ENCODE results near the gene ADAMTS18. TPM values are rescaled to one million over a fixed set of nuclear protein-coding genes. Genes with fewer than 3 reads are reported as not detected.
"Not testable (repeated sequence)": the region's sequence is repeated elsewhere in the genome, so short reads cannot be mapped to it uniquely, and the experiment has no call there.

Gene ADAMTS18
- total and polyA plus RNA-seq, 8 donors: 0.18 to 4.6 (median 3.6) TPM; not detected in 1

GRCh38 chr16:77246150-77246549, 188.7 kb downstream of the ADAMTS18 start:
- no peaks in the 10 kb centered on the region for H3K4me1 ChIP-seq
- intact Hi-C loops (cut with DNase I): no loop called here
- H3K4me3 ChIP-seq: no peak overlapping the region
- DNase-seq (peak in 2 of 4 donors; percentile 6 to 28), ATAC-seq (no peak)
- TF ChIP-seq CTCF (IDR thresholded peaks at IDR 0.05): no peak
- no peak overlapping the region for H3K27ac ChIP-seq
- H3K36me3 ChIP-seq: no peaks in the 10 kb centered on the region
- no peaks in the 10 kb centered on the region for H3K9me3 ChIP-seq
- H3K27me3 ChIP-seq: no peaks in the 10 kb centered on the region

DNA sequence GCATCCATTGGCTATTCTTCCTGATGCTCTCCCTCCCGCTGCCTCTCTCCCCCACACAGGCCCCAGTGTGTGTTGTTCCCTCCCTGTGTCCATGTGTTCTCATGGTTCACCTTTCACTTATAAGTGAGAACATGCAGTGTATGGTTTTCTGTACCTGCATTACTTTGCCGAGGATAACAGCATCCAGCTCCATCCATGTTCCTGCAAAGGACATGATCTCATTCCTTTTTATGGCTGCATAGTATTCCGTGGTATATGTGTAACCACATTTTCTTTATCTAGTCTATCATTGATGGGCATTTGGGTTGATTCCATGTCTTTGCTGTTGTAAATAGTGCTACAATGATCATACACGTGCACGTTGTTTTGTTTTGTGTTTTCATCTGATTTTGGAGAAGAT, 192.4 kb downstream of the ADAMTS18 start:
- H3K36me3 ChIP-seq; H3K9me3 ChIP-seq; H3K27ac ChIP-seq; H3K4me3 ChIP-seq; DNase-seq; H3K4me1 ChIP-seq; intact Hi-C loops (cut with DNase I); ATAC-seq; H3K27me3 ChIP-seq: not testable (repeated sequence)

DNA sequence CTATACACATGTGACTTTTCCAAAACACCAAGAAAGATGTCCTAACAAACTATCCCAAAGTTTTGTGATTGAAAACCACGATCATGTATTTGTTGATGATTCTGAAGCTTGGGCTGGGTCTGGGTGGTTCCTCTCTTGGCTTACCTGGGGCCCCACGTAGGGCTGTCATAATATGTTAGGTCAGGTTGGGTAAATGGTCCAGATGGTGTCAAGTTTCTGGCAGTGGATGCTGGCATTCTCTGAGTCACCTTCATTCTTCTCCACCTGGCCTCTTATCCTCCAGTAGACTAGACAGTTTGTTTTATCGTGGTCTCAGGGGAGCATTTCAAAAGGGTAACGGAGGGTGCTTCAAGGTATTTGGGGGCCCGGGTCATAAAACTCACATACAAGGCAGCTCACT, 196.2 kb downstream of the ADAMTS18 start:
- no peaks in the 10 kb centered on the region for H3K9me3 ChIP-seq
- H3K4me1 ChIP-seq: peaks cover 3 to 6% of the 10 kb centered on the region in 2 donors
- intact Hi-C loops (cut with DNase I): loop anchor here in 1 of 2 donors (5.0 to 10.0 kb wide), 2 partner anchors 344 to 736 kb away; no protein-coding TSS in a partner anchor
- DNase-seq (no peak), ATAC-seq (no peak)
- no peak overlapping the region for H3K4me3 ChIP-seq
- no peaks in the 10 kb centered on the region for H3K36me3 ChIP-seq
- peaks cover 0 to 27% of the 10 kb centered on the region in 2 donors for H3K27me3 ChIP-seq
- no peak overlapping the region for H3K27ac ChIP-seq
- no peak for TF ChIP-seq CTCF (IDR thresholded peaks at IDR 0.05)

GRCh38 chr16:77236063-77236511, 198.7 kb downstream of the ADAMTS18 start:
- ATAC-seq: peak; percentile 100
- intact Hi-C loops (cut with DNase I): loop anchor here in 1 of 2 donors (5.0 to 10.0 kb wide), 2 partner anchors 346 to 739 kb away; no protein-coding TSS in a partner anchor
- H3K27me3 ChIP-seq: peaks cover 0 to 39% of the 10 kb centered on the region in 2 donors
- DNase-seq: peak; percentile 82 to 92 (median 89)
- H3K36me3 ChIP-seq: no peaks in the 10 kb centered on the region
- no peaks in the 10 kb centered on the region for H3K9me3 ChIP-seq
- H3K4me1 ChIP-seq: peaks cover 3 to 6% of the 10 kb centered on the region in 2 donors
- H3K27ac ChIP-seq: no peak overlapping the region
- TF ChIP-seq CTCF (IDR thresholded peaks at IDR 0.05): peak; percentile 96 to 99
- H3K4me3 ChIP-seq: no peak overlapping the region

DNA sequence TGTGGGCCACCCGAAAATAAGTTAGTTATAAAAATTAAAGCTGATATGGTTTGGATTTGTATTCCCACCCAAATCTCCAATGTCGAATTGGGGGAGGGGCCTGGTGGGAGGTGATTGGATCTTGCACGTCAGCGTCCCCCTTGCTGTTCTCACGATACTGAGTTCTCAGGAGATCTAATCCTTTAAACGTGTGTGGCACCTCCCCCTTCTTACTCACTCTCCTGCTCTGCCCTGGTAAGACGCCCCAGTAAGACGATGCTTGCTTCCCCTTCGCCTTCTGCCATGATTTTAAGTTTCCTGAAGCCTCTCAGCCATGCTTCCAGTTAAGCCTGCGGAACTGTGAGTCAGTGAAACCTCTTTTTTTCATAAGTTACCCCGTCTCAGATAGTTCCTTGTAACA, 200.2 kb downstream of the ADAMTS18 start:
- H3K27ac ChIP-seq: no peak overlapping the region
- H3K9me3 ChIP-seq: no peaks in the 10 kb centered on the region
- no peak for ATAC-seq
- no peak overlapping the region for H3K4me3 ChIP-seq
- intact Hi-C loops (cut with DNase I): loop anchor here in 1 of 2 donors (5.0 to 10.0 kb wide), 2 partner anchors 348 to 740 kb away; no protein-coding TSS in a partner anchor
- no peaks in the 10 kb centered on the region for H3K36me3 ChIP-seq
- no peak for DNase-seq
- TF ChIP-seq CTCF (IDR thresholded peaks at IDR 0.05): no peak
- peaks cover 3 to 6% of the 10 kb centered on the region in 2 donors for H3K4me1 ChIP-seq
- peaks cover 0 to 39% of the 10 kb centered on the region in 2 donors for H3K27me3 ChIP-seq

All from left lung (tissue), 10 donors.